ENCODE results near the gene C5orf58.

- TF ChIP-seq POLR2A (IDR thresholded peaks at IDR 0.05) (no peak), CTCF (IDR thresholded peaks at IDR 0.05) (no peak)
Measured at GRCh38 chr5:170292179-170293104, 59.7 kb downstream of the C5orf58 start.
